Measurements from ENCODE around the gene C1orf74. TPM values are rescaled to one million over a fixed set of nuclear protein-coding genes. Genes with fewer than 3 reads are reported as not detected.

C1orf74 gene
- total RNA-seq, 1 donor: 1.0 TPM

GRCh38 chr1:209791920-209792319 lies 7.6 kb upstream of the C1orf74 start:
- H3K4me3 ChIP-seq (ENCODE audit: low read length): no peak overlapping the region
- H3K9me3 ChIP-seq (ENCODE audit: low read depth, low read length): no peaks in the 10 kb centered on the region
- peaks cover 14% of the 10 kb centered on the region for H3K27me3 ChIP-seq (ENCODE audit: insufficient read depth, low read length)
- no peaks in the 10 kb centered on the region for H3K4me1 ChIP-seq (ENCODE audit: insufficient read depth, low read length)

- Histone ChIP-seq H3K9me3 (ENCODE audit: low read depth, low read length) (no peaks in the 10 kb centered on the region), H3K4me3 (ENCODE audit: low read length) (no peak overlapping the region), H3K4me1 (ENCODE audit: insufficient read depth, low read length) (no peaks in the 10 kb centered on the region), H3K27me3 (ENCODE audit: insufficient read depth, low read length) (peaks cover 14% of the 10 kb centered on the region)
Observed at GRCh38 chr1:209790286-209791193, 6.2 kb upstream of the C1orf74 start.

DNA sequence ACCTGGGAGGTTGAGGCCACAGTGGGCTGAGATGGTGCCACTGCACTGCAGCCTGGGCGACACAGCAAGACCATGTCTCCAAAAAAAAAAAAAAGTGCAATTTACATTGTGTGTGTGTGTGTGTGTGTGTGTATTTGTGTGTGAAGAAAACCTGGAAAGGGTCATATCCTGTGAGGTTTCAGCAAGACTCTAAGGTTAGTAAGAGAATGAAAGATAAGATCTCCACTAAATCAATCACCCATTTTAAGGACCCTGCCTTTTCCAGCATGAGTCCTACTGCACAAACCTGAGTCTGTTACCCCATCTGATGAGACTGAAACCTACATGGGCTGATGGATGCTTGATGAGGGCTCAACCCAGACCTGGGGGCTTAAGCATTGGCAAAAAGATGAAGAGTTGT lies 4.9 kb upstream of the C1orf74 start:
- Histone ChIP-seq H3K9me3 (ENCODE audit: low read depth, low read length) (no peaks in the 10 kb centered on the region), H3K4me1 (ENCODE audit: insufficient read depth, low read length) (peaks cover 7% of the 10 kb centered on the region), H3K27me3 (ENCODE audit: insufficient read depth, low read length) (peaks cover 14% of the 10 kb centered on the region), H3K4me3 (ENCODE audit: low read length) (no peak overlapping the region)

DNA sequence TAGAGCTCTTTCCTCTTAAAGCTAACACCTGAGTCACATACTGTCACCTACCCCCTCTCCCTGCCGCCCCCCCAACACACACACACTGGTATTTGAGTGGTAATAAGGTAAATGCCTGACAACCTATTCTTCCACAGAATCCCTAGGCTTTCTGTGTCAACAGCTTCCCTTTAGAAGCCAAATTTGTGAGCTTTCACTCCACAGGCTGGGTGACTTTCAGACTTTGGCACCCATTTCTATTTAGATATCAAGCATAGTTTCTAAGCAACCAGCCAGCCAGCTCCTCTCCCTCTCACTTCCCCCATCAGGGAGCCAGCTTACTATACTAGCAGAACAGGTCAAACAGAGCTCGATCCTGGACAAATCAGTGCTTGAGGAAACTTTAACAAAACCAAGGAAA lies 3.2 kb upstream of the C1orf74 start:
- H3K27me3 ChIP-seq (ENCODE audit: insufficient read depth, low read length): peaks cover 13% of the 10 kb centered on the region
- H3K4me3 ChIP-seq (ENCODE audit: low read length): no peak overlapping the region
- peaks cover 20% of the 10 kb centered on the region for H3K4me1 ChIP-seq (ENCODE audit: insufficient read depth, low read length)
- no peaks in the 10 kb centered on the region for H3K9me3 ChIP-seq (ENCODE audit: low read depth, low read length)

DNA sequence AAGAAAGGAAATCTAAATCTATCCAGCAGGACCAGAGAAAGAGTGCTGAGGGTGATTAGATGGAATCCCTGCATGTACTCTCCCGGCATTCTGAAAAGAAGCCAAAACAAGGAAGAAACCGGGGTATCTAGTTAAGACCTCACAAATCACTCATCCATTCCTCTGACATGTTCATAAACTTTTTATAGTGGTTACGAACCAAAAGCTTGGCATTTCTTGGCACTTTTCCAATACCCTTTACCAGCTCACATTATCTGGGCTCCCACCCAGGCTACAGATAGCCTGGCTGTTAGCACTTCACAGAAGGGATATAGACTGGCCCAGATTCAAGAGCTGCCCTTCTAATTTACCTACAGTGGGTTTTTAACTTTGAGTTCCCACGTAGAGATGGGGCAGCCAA lies 1.8 kb upstream of the C1orf74 start:
- Histone ChIP-seq H3K27me3 (ENCODE audit: insufficient read depth, low read length) (no peaks in the 10 kb centered on the region), H3K4me3 (ENCODE audit: low read length) (no peak overlapping the region), H3K4me1 (ENCODE audit: insufficient read depth, low read length) (peaks cover 20% of the 10 kb centered on the region), H3K9me3 (ENCODE audit: low read depth, low read length) (no peaks in the 10 kb centered on the region)

DNA sequence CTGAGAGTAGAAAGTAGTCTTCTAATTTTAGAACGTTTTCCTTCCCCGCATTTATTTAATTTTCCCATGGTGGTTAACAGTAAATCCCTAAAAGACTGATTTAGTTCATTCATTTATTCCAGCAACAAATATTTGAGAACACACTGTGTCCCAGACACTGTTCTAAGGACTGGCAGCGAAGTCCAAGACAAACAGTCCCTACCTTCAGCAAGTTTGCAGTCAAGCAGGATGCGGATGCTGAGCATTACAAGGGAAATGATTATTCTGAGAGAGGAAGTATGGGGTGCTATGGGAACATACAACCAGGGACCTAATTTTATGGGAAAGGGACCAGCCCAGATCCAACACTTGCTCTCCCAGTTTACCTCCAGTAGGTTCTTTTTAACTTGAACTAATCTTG lies 1.2 kb upstream of the C1orf74 start:
- Histone ChIP-seq H3K27me3 (ENCODE audit: insufficient read depth, low read length) (no peaks in the 10 kb centered on the region), H3K4me3 (ENCODE audit: low read length) (no peak overlapping the region), H3K9me3 (ENCODE audit: low read depth, low read length) (no peaks in the 10 kb centered on the region), H3K4me1 (ENCODE audit: insufficient read depth, low read length) (peaks cover 20% of the 10 kb centered on the region)

GRCh38 chr1:209783386-209783785 lies 973 bp downstream of the C1orf74 start:
- peaks cover 20% of the 10 kb centered on the region for H3K4me1 ChIP-seq (ENCODE audit: insufficient read depth, low read length)
- H3K27me3 ChIP-seq (ENCODE audit: insufficient read depth, low read length): no peaks in the 10 kb centered on the region
- no peak overlapping the region for H3K4me3 ChIP-seq (ENCODE audit: low read length)
- no peaks in the 10 kb centered on the region for H3K9me3 ChIP-seq (ENCODE audit: low read depth, low read length)

- Histone ChIP-seq H3K27me3 (ENCODE audit: insufficient read depth, low read length) (no peaks in the 10 kb centered on the region), H3K9me3 (ENCODE audit: low read depth, low read length) (no peaks in the 10 kb centered on the region), H3K4me1 (ENCODE audit: insufficient read depth, low read length) (peaks cover 27% of the 10 kb centered on the region), H3K4me3 (ENCODE audit: low read length) (no peak overlapping the region)
Observed at GRCh38 chr1:209780268-209780667, 4.1 kb downstream of the C1orf74 start.

DNA sequence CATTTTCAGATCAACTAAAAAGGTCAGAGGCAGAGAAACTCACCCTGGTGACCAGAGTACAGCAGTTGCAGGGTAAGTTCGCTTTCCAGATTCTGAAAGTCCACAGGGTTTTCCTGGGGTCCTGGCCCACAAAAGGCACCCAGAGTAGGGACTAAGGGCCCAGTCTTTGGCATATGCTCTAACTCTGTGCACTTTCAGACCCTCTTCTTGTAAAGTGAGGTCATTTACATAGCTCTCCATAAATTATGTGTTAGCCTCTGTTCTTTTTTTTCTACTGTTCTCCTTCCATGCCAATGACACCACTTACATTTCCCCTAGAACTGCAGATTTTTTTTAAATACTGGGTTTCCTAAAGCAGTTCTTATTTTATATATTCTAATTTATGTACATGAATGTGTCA lies 6.3 kb downstream of the C1orf74 start:
- no peak overlapping the region for H3K4me3 ChIP-seq (ENCODE audit: low read length)
- no peaks in the 10 kb centered on the region for H3K27me3 ChIP-seq (ENCODE audit: insufficient read depth, low read length)
- H3K4me1 ChIP-seq (ENCODE audit: insufficient read depth, low read length): peaks cover 30% of the 10 kb centered on the region
- no peaks in the 10 kb centered on the region for H3K9me3 ChIP-seq (ENCODE audit: low read depth, low read length)

DNA sequence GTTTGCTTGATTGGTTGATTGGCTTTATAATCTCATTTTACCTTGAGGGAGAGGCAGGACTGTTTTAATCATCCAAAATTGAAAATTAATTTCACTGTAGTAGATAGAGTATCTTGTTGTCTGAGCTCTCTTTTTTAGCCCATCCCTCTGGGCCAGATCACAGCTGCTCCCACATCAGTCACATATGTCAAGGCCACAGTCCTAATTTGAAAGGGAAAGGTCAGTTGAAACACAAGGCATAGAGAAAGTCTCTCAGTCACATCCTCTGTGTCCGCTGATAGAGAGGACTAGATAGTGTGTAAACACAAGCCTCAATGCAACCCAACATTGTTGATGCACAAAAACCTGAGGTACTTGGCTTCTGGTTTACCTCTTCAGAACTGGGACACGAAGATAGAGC lies 6.8 kb downstream of the C1orf74 start:
- Histone ChIP-seq H3K4me1 (ENCODE audit: insufficient read depth, low read length) (peaks cover 33% of the 10 kb centered on the region), H3K4me3 (ENCODE audit: low read length) (no peak overlapping the region), H3K9me3 (ENCODE audit: low read depth, low read length) (no peaks in the 10 kb centered on the region), H3K27me3 (ENCODE audit: insufficient read depth, low read length) (no peaks in the 10 kb centered on the region)

DNA sequence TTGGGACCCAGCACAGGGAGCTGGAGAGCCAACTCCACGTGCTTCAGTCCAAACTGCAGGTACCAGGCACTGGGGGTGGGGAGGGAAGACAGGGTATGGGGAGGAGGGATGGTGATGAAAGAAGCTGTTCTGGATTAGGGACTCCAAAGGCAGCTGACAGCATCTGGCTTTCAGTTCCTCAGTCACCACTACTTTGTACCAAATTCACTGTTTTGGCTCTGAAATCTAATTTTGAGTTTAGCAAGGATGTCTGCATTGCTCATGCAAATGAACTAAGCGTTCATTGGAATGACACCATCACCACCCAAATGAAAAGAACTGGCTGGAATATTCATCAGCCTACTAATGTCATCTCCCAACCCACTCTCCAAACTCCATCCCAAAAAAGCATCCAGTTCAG lies 8.7 kb downstream of the C1orf74 start:
- H3K9me3 ChIP-seq (ENCODE audit: low read depth, low read length): no peaks in the 10 kb centered on the region
- no peaks in the 10 kb centered on the region for H3K27me3 ChIP-seq (ENCODE audit: insufficient read depth, low read length)
- no peak overlapping the region for H3K4me3 ChIP-seq (ENCODE audit: low read length)
- H3K4me1 ChIP-seq (ENCODE audit: insufficient read depth, low read length): peaks cover 53% of the 10 kb centered on the region

- Histone ChIP-seq H3K27me3 (ENCODE audit: insufficient read depth, low read length) (no peaks in the 10 kb centered on the region), H3K9me3 (ENCODE audit: low read depth, low read length) (no peaks in the 10 kb centered on the region), H3K4me1 (ENCODE audit: insufficient read depth, low read length) (peaks cover 63% of the 10 kb centered on the region), H3K4me3 (ENCODE audit: low read length) (no peak overlapping the region)
Observed at GRCh38 chr1:209774592-209774991, 9.8 kb downstream of the C1orf74 start.

- Histone ChIP-seq H3K4me1 (ENCODE audit: insufficient read depth, low read length) (peaks cover 86% of the 10 kb centered on the region), H3K4me3 (ENCODE audit: low read length) (no peak overlapping the region)
Observed at GRCh38 chr1:209772126-209772525, 12.2 kb downstream of the C1orf74 start.

GRCh38 chr1:209770636-209771415 lies 13.5 kb downstream of the C1orf74 start:
- Histone ChIP-seq H3K4me1 (ENCODE audit: insufficient read depth, low read length) (peaks cover 98% of the 10 kb centered on the region), H3K27me3 (ENCODE audit: insufficient read depth, low read length) (no peaks in the 10 kb centered on the region), H3K9me3 (ENCODE audit: low read depth, low read length) (no peaks in the 10 kb centered on the region), H3K4me3 (ENCODE audit: low read length) (peak overlapping the region; percentile 81)

More at GRCh38 chr1:209772126-209772525, 12.2 kb downstream of the C1orf74 start:
- no peaks in the 10 kb centered on the region for H3K9me3 ChIP-seq (ENCODE audit: low read depth, low read length)
- no peaks in the 10 kb centered on the region for H3K27me3 ChIP-seq (ENCODE audit: insufficient read depth, low read length)

DNA sequence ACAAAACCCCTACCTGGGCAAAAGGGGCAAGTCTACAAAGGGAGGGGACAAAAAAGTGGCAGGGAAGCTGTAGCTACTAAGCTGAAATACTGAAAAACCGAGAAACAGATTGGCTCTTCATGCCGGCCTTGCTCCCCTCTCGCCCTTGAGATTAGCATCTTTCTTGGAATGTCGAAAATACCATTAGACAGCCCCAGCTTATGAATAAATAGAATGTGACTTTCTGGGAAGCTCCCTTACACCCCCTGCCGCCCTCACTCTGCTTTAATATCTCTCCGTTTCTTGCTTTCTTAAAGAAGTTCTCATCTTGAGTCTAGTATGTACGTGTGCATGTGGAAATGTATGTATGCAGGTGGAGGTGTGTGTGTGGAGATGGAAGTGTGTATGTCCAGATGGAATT lies 14.4 kb downstream of the C1orf74 start:
- peak overlapping the region; percentile 81 for H3K4me3 ChIP-seq (ENCODE audit: low read length)

More for the DNA sequence above, 14.4 kb downstream of the C1orf74 start:
- Histone ChIP-seq H3K4me1 (ENCODE audit: insufficient read depth, low read length) (peaks cover 99% of the 10 kb centered on the region), H3K9me3 (ENCODE audit: low read depth, low read length) (no peaks in the 10 kb centered on the region), H3K27me3 (ENCODE audit: insufficient read depth, low read length) (no peaks in the 10 kb centered on the region)
